GM23338 (cell line): Measurements from ENCODE around the gene SRSF11. TPM values are rescaled to one million over a fixed set of nuclear protein-coding genes. Genes with fewer than 3 reads are reported as not detected.

Source experiments
- ATAC-seq: fragments of 200-7000 bp; cut with Tn5 transposase; 3 replicates; pipeline ENCODE4 v1.9.1; 2020
- DNase-seq: peaks from one replicate; pipeline ENCODE4 v3.0.0-alpha.2; 2015; ENCODE audit warnings: low spot score
- H2AFZ ChIP-seq: fragments of 200-600 bp; sonication (generic); 2 replicates; pipeline ENCODE4 v1.8.0; 2016; ENCODE audit warnings: antibody characterized with exemption, mild to moderate bottlenecking, moderate library complexity
- H3F3A ChIP-seq: fragments of 200-600 bp; sonication (generic); replicated peaks from 2 replicates; pipeline ENCODE4 v1.8.0; 2017; ENCODE audit warnings: antibody characterized with exemption, mixed run types, low read depth
- H3K27ac ChIP-seq: fragments of 200-600 bp; sonication (generic); 2 replicates; pipeline ENCODE4 v1.6.1; 2016; ENCODE audit warnings: low read depth
- H3K27me3 ChIP-seq: fragments of 200-600 bp; sonication (generic); 2 replicates; pipeline ENCODE4 v1.8.0; 2016; ENCODE audit warnings: mild to moderate bottlenecking, mixed run types, moderate library complexity; ENCODE audit not compliant: insufficient read depth
- H3K36me3 ChIP-seq: fragments of 200-600 bp; sonication (generic); 2 replicates; pipeline ENCODE4 v1.8.0; 2016; ENCODE audit warnings: mild to moderate bottlenecking; ENCODE audit not compliant: insufficient read depth
- H3K4me1 ChIP-seq: fragments of 200-600 bp; sonication (generic); 2 replicates; pipeline ENCODE4 v1.8.0; 2016; ENCODE audit warnings: mild to moderate bottlenecking, moderate library complexity; ENCODE audit not compliant: insufficient read depth
- H3K4me2 ChIP-seq: fragments of 200-600 bp; sonication (generic); 2 replicates; pipeline ENCODE4 v1.7.1; 2017; ENCODE audit warnings: mixed run types
- H3K4me3 ChIP-seq: fragments of 200-600 bp; sonication (generic); 2 replicates; pipeline ENCODE4 v1.6.1; 2016; ENCODE audit warnings: mixed run types
- H3K79me2 ChIP-seq: fragments of 200-600 bp; sonication (generic); replicated peaks from 2 replicates; pipeline ENCODE4 v1.8.0; 2017; ENCODE audit warnings: mild to moderate bottlenecking; ENCODE audit not compliant: insufficient read depth
- H3K9me2 ChIP-seq: fragments of 200-600 bp; sonication (generic); 2 replicates; pipeline ENCODE4 v1.8.0; 2017; ENCODE audit not compliant: insufficient read depth
- H4K20me1 ChIP-seq: fragments of 200-600 bp; sonication (generic); replicated peaks from 2 replicates; pipeline ENCODE4 v1.8.0; 2017; ENCODE audit warnings: mild to moderate bottlenecking; ENCODE audit not compliant: insufficient read depth
- H3K27ac Mint-ChIP-seq: 2 replicates; pipeline ENCODE4 v1.8.0; 2020; ENCODE audit warnings: inconsistent platforms, mild to moderate bottlenecking, moderate library complexity, mixed read lengths
- H3K27me3 Mint-ChIP-seq: 3 replicates; pipeline ENCODE4 v1.8.0; 2022; ENCODE audit warnings: low read depth, mild to moderate bottlenecking, moderate library complexity, mixed read lengths, inconsistent platforms; ENCODE audit not compliant: insufficient read depth, poor library complexity
- H3K36me3 Mint-ChIP-seq: 3 replicates; pipeline ENCODE4 v1.8.0; 2021; ENCODE audit warnings: low read depth, mild to moderate bottlenecking, inconsistent platforms, moderate library complexity, mixed read lengths
- H3K4me1 Mint-ChIP-seq: 3 replicates; pipeline ENCODE4 v1.8.0; 2020; ENCODE audit warnings: mild to moderate bottlenecking, inconsistent platforms, mixed read lengths
- H3K4me3 Mint-ChIP-seq: 3 replicates; pipeline ENCODE4 v1.8.0; 2021; ENCODE audit warnings: moderate library complexity, mild to moderate bottlenecking, inconsistent platforms, mixed read lengths
- H3K9me3 Mint-ChIP-seq: 3 replicates; pipeline ENCODE4 v1.8.0; 2020; ENCODE audit warnings: moderate library complexity, mild to moderate bottlenecking, inconsistent platforms, mixed read lengths
- CREB1 ChIP-seq: fragments of 250-450 bp; sonication (Bioruptor Pico); IDR thresholded peaks from 2 replicates; pipeline ENCODE4 v1.5.0; 2020; ENCODE audit warnings: low read depth, mild to moderate bottlenecking, moderate library complexity
- ETS1 ChIP-seq: IDR thresholded peaks from 2 replicates; pipeline ENCODE4 v1.6.1; 2016; ENCODE audit warnings: antibody characterized with exemption
- EZH2 ChIP-seq: fragments of 200-600 bp; sonication (generic); IDR thresholded peaks from one replicate; pipeline ENCODE4 v1.8.0; 2017; ENCODE audit warnings: antibody characterized with exemption, mild to moderate bottlenecking, low read depth; ENCODE audit not compliant: unreplicated experiment
- EZH2phosphoT487 ChIP-seq: fragments of 200-600 bp; sonication (generic); IDR thresholded peaks from one replicate; pipeline ENCODE4 v1.8.1; 2018; ENCODE audit warnings: antibody characterized with exemption; ENCODE audit not compliant: unreplicated experiment
- JUNB ChIP-seq: IDR thresholded peaks from one replicate; pipeline ENCODE4 v1.6.1; 2016; ENCODE audit warnings: antibody characterized with exemption; ENCODE audit not compliant: unreplicated experiment
- NANOG ChIP-seq: IDR thresholded peaks from 2 replicates; pipeline ENCODE4 v1.6.1; 2016; ENCODE audit warnings: antibody characterized with exemption, borderline replicate concordance
- POLR2AphosphoS5 ChIP-seq: IDR thresholded peaks from 2 replicates; pipeline ENCODE4 v1.6.1; 2016; ENCODE audit warnings: antibody characterized with exemption, low read depth
- REST ChIP-seq: IDR thresholded peaks from one replicate; pipeline ENCODE4 v1.6.1; 2018; ENCODE audit warnings: antibody characterized with exemption; ENCODE audit not compliant: unreplicated experiment
- STAT1 ChIP-seq: IDR thresholded peaks from one replicate; pipeline ENCODE4 v1.6.1; 2016; ENCODE audit warnings: antibody characterized with exemption; ENCODE audit not compliant: unreplicated experiment
- ZNF114 ChIP-seq: fragments of 250-450 bp; sonication (Bioruptor Pico); IDR thresholded peaks from 2 replicates; pipeline ENCODE4 v1.5.0; 2020; ENCODE audit warnings: mild to moderate bottlenecking, moderate library complexity
- ZNF331 ChIP-seq: fragments of 250-450 bp; sonication (Bioruptor Pico); IDR thresholded peaks from 2 replicates; pipeline ENCODE4 v1.5.0; 2020; ENCODE audit warnings: low read depth, mild to moderate bottlenecking, moderate library complexity
- ZNF462 ChIP-seq: fragments of 250-450 bp; sonication (Bioruptor Pico); IDR thresholded peaks from 2 replicates; pipeline ENCODE4 v1.5.0; 2020; ENCODE audit warnings: mild to moderate bottlenecking, moderate library complexity
- polyA plus RNA-seq: library from polyadenylated mRNA; unstranded; fragments of >200 nt; fragmentation: Nextera tagmentation; extraction: Ambion mirVana; gene quantifications from 2 replicates; pipeline ENCODE4 v1.2.1, GENCODE V29; 2016
- total RNA-seq: library from RNA; depleted of rRNA; stranded (reverse); fragments of >200 nt; shearing (Covaris generic); gene quantifications from 2 replicates; pipeline ENCODE4 v1.2.3, GENCODE V29; 2014
- TF ChIP-seq, protein P1 (sequence below), 2 experiments: fragments of 200-600 bp in 1 of 2; sonication (generic) in 1 of 2; conservative IDR thresholded peaks; 2 replicates each; pipeline versions ENCODE4 v1.5.1 to v1.6.1; 2016 to 2017; ENCODE audit warnings: antibody characterized with exemption in 2 of 2, low read depth in 2 of 2, mild to moderate bottlenecking in 2 of 2, moderate library complexity in 1 of 2

SRSF11 gene
- total and polyA plus RNA-seq, 2 experiments from 2014 or later: 182 to 372 TPM

DNA sequence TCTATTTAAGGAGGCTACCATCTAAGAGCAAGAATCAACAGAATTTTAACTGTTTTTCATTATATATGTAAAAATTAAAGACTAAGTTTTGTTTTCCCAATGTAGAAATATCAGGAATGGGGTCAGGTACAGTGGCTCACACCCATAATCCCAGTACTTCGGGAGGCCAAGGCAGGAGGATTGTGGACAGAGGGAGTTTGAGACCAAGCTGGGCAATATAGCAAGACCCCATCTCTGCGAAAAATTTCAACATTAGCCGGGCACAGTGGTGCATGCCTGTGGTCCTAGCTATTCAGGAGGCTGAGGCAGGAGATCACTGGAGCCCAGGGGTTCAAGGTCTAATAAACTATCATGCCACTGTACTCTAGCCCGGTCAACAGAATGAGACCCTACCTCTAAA is 21.1 kb upstream of the SRSF11 start:
- Mint-ChIP-seq H3K4me3 (no peak overlapping the region), H3K27me3 (peaks cover 3% of the 10 kb centered on the region), H3K9me3 (no peaks in the 10 kb centered on the region), H3K27ac (no peak overlapping the region), H3K36me3 (no peaks in the 10 kb centered on the region), H3K4me1 (peaks cover 9% of the 10 kb centered on the region; the same call in 2 of the 3 replicates)
- Histone ChIP-seq H4K20me1 (peaks cover 16% of the 10 kb centered on the region), H3K4me2 (no peak overlapping the region), H3K27me3 (no peaks in the 10 kb centered on the region), H2AFZ (no peak overlapping the region), H3K79me2 (peaks cover 89% of the 10 kb centered on the region), H3F3A (no peaks in the 10 kb centered on the region), H3K27ac (no peak overlapping the region), H3K4me3 (no peak overlapping the region), H3K4me1 (0 out of 2 replicates have a peak, but pooled peaks cover 5% of the 10 kb centered on the region), H3K9me2 (no peaks in the 10 kb centered on the region), H3K36me3 (no peaks in the 10 kb centered on the region)
- DNase-seq (no peak), ATAC-seq (no peak)
- TF ChIP-seq ZNF462 (no peak), ZNF114 (no peak), STAT1 (no peak), EZH2phosphoT487 (no peak), NANOG (no peak), EZH2 (no peak), REST (no peak), JUNB (no peak), POLR2AphosphoS5 (no peak), ZNF331 (no peak), ETS1 (no peak), CREB1 (no peak)
- TF ChIP-seq, protein P1, sequence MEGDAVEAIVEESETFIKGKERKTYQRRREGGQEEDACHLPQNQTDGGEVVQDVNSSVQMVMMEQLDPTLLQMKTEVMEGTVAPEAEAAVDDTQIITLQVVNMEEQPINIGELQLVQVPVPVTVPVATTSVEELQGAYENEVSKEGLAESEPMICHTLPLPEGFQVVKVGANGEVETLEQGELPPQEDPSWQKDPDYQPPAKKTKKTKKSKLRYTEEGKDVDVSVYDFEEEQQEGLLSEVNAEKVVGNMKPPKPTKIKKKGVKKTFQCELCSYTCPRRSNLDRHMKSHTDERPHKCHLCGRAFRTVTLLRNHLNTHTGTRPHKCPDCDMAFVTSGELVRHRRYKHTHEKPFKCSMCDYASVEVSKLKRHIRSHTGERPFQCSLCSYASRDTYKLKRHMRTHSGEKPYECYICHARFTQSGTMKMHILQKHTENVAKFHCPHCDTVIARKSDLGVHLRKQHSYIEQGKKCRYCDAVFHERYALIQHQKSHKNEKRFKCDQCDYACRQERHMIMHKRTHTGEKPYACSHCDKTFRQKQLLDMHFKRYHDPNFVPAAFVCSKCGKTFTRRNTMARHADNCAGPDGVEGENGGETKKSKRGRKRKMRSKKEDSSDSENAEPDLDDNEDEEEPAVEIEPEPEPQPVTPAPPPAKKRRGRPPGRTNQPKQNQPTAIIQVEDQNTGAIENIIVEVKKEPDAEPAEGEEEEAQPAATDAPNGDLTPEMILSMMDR (conservative IDR thresholded peaks at IDR 0.05; ENCODE audit: low read depth in 2 of 2): no peak
